ENCODE measurements around the gene SGO1.

SGO1 gene

DNA sequence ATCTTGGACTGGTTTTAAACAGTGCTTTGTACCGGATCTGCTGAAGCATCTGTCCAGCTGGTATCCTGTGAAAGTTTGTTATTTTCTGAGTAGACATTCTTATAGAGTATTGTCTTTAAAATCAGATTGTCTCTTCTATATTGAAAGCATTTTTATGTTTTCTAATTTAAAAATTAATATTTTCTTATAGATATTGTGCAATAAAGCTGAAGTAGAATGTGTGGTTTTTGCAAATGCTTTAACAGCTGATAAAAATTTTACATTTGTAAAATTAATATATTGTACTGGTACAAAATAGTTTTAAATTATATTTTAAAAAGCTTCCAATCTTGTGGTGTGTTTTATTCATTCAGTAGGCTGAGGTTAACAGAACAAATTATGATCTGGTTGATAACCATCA, 31.9 kb downstream of the SGO1 start:
- no peak for DNase-seq

- DNase-seq = no peak
Observed at GRCh38 chr3:20148466-20148865, 37.5 kb downstream of the SGO1 start.

- DNase-seq = no peak
Observed at GRCh38 chr3:20147361-20147760, 38.6 kb downstream of the SGO1 start.

GRCh38 chr3:20146301-20146700, 39.7 kb downstream of the SGO1 start:
- DNase-seq = no peak

GRCh38 chr3:20145874-20146273, 40.1 kb downstream of the SGO1 start:
- no peak for DNase-seq

- no peak for DNase-seq
Observed at GRCh38 chr3:20143519-20143918, 42.5 kb downstream of the SGO1 start.

GRCh38 chr3:20142517-20142916, 43.5 kb downstream of the SGO1 start:
- no peak for DNase-seq

- DNase-seq = peak; percentile 40 to 52
Observed at GRCh38 chr3:20141851-20142250, 44.2 kb downstream of the SGO1 start.

DNA sequence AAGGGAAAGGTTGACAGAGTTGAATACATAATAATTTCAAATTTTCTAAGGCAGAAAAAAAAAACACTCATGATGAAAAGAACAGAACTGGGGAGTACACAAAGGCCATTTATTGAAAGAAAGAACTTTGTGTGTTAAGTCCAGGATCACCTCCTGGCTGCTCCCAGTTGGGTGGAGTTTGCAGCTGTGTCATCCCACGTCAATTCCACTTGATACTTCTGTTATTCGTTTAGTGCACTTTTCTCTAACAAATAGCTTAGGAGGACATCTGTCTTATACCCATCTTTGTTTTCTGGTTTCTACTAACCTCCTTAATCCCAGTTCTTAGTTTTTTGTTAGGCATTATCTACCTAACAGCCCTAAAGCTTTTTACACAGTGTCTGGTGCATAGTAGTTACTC, 44.7 kb downstream of the SGO1 start:
- DNase-seq = no peak

- no peak for DNase-seq
Observed at GRCh38 chr3:20140881-20141280, 45.1 kb downstream of the SGO1 start.

DNA sequence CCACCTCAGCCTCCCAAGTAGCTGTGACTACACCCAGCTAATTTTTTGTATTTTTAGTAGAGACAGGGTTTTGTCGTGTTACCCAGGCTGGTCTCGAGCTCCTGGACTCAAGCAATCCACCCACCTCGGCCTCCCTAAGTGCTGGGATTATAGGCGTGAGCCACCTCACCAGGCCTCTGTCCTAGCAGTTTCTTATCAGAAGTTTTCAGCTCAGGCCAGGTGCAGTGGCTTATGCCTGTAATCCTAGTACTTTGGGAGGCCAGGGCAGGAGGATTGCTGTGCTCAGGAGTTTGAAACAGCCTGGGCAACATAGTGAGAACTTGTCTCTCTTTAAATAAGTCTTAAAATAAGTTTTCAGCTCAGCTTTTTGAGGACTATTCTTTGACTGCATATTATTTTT, 48.4 kb downstream of the SGO1 start:
- DNase-seq = no peak

DNA sequence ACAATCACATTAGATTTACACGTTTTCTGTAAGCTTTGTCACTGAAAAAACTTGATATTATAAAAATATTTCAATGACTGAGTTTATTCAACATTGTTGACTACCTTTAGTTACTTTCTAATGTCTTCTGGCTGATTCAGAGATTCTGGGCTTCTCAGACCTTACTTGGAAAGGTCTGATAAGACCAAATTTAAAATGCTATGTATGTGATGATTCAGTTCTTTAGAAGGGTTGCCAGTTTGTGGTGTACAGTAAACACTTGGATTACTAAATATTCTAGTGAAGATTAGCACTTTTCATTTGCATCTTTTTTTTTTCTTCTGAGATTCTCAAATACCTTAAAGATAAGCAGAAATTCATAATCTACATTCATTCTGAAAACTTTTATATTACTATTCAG, 49.8 kb downstream of the SGO1 start:
- no peak for DNase-seq

GRCh38 chr3:20130106-20130505, 55.9 kb downstream of the SGO1 start:
- DNase-seq = no peak

DNA sequence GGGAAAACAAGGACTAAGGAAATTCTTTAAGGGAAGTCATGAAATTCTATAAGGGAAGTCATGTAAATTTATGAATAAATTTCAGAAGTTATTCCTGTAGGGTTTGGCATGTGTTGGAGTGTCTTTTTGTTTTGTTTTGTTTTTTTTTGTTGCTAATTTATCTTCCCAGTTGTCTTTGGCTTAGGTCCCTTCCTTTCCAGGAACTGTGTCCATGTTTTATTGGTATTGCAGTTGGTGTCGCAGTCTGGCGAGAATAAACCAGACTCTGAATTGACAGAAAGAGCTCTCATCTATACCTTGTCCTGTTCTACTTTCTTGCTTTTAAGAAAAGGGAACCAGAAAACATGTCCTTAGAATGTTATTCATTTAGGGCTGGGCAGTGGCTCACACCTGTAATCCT, 57.6 kb downstream of the SGO1 start:
- no peak for DNase-seq

DNA sequence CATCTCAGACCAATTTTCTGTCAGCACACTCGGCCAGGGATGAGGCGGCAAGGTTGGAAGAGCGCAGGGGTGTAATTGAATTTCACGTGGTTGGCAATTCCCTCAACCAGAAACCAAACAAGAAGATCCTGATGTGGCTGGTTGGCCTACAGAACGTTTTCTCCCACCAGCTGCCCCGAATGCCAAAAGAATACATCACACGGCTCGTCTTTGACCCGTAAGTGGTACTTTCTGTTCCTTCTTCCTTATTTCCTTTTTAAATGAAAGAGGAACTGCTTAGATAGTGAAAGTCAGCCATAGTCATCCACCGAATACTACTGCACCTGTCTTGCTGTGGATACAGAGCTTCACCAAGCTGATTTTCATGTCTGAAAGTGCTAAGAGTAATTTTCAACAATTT, 60.1 kb downstream of the SGO1 start:
- DNase-seq = no peak

- no peak for DNase-seq
Observed at GRCh38 chr3:20125289-20125688, 60.7 kb downstream of the SGO1 start.

DNA sequence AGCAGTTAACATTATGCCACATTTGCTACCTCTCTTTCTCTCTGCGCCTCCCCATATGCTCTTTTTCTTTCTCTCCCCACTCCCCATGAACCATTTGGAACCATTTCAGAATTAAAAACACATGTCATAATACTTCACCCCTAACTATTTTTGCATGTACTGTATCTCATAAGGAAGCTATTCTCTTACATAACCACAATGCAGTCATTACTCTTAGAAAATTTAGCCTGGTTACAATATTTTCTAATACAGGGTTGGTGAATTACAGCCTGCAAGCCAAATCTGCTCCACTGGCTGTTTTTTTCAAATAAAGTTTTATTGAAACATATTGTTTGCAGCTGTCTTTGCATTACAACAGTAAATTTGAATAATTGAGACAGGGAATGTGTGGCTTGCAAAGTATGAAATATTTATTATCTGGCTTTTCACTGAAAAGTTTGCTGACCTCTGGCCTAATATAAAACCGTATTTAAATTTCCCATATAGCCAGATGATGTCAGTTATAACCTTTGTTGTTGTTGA, 62.8 kb downstream of the SGO1 start:
- no peak for DNase-seq

- DNase-seq = no peak
Observed at GRCh38 chr3:20121088-20121487, 64.9 kb downstream of the SGO1 start.

All from NCI-H2081 (cell line).